ENCODE measurements around the gene GLI3. TPM values are rescaled to one million over a fixed set of nuclear protein-coding genes. Genes with fewer than 3 reads are reported as not detected.

GLI3 gene
- total and polyA plus RNA-seq, 10 of the 15 experiments (the other 5 are each of a cell fraction or from before 2014, with no cell fraction given) = 0.01 TPM; not detected in 8

DNA sequence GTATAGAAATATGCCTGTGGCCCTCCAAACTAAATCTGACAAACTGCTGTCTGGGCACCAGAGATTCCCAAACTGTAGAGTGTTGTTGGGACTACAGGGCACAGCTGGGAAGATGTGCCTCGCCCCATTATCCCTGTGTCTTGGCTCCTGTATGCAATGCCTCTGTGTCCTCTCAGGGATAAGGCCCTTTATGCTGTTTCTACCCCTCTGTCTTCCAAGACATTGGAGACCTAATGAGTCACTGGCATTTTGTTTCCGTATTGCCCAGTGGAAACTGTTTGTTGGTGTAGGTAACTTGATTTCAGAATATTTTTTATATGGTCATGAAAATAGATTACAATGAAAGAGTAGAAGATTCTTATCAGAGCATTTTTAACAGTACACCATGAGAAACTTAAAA lies 183.2 kb downstream of the GLI3 start (continued):
- TF ChIP-seq TBL1XR1 (IDR thresholded peaks at IDR 0.05; ENCODE audit: low read depth, low read length) = no peak
- TF ChIP-seq, protein P1, sequence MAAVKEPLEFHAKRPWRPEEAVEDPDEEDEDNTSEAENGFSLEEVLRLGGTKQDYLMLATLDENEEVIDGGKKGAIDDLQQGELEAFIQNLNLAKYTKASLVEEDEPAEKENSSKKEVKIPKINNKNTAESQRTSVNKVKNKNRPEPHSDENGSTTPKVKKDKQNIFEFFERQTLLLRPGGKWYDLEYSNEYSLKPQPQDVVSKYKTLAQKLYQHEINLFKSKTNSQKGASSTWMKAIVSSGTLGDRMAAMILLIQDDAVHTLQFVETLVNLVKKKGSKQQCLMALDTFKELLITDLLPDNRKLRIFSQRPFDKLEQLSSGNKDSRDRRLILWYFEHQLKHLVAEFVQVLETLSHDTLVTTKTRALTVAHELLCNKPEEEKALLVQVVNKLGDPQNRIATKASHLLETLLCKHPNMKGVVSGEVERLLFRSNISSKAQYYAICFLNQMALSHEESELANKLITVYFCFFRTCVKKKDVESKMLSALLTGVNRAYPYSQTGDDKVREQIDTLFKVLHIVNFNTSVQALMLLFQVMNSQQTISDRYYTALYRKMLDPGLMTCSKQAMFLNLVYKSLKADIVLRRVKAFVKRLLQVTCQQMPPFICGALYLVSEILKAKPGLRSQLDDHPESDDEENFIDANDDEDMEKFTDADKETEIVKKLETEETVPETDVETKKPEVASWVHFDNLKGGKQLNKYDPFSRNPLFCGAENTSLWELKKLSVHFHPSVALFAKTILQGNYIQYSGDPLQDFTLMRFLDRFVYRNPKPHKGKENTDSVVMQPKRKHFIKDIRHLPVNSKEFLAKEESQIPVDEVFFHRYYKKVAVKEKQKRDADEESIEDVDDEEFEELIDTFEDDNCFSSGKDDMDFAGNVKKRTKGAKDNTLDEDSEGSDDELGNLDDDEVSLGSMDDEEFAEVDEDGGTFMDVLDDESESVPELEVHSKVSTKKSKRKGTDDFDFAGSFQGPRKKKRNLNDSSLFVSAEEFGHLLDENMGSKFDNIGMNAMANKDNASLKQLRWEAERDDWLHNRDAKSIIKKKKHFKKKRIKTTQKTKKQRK (IDR thresholded peaks at IDR 0.05; ENCODE audit: low read depth, low read length) = no peak
- TF ChIP-seq CREB1 (IDR thresholded peaks at IDR 0.05; ENCODE audit: low read depth) = no peak
- TF ChIP-seq KDM1A (IDR thresholded peaks at IDR 0.05; ENCODE audit: borderline replicate concordance) = no peak
- TF ChIP-seq, protein P2, sequence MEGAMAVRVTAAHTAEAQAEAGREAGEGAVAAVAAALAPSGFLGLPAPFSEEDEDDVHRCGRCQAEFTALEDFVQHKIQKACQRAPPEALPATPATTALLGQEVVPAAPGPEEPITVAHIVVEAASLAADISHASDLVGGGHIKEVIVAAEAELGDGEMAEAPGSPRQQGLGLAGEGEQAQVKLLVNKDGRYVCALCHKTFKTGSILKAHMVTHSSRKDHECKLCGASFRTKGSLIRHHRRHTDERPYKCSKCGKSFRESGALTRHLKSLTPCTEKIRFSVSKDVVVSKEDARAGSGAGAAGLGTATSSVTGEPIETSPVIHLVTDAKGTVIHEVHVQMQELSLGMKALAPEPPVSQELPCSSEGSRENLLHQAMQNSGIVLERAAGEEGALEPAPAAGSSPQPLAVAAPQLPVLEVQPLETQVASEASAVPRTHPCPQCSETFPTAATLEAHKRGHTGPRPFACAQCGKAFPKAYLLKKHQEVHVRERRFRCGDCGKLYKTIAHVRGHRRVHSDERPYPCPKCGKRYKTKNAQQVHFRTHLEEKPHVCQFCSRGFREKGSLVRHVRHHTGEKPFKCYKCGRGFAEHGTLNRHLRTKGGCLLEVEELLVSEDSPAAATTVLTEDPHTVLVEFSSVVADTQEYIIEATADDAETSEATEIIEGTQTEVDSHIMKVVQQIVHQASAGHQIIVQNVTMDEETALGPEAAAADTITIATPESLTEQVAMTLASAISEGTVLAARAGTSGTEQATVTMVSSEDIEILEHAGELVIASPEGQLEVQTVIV (IDR thresholded peaks at IDR 0.05; ENCODE audit: borderline replicate concordance, partially characterized antibody) = no peak
- TF ChIP-seq, protein P3, sequence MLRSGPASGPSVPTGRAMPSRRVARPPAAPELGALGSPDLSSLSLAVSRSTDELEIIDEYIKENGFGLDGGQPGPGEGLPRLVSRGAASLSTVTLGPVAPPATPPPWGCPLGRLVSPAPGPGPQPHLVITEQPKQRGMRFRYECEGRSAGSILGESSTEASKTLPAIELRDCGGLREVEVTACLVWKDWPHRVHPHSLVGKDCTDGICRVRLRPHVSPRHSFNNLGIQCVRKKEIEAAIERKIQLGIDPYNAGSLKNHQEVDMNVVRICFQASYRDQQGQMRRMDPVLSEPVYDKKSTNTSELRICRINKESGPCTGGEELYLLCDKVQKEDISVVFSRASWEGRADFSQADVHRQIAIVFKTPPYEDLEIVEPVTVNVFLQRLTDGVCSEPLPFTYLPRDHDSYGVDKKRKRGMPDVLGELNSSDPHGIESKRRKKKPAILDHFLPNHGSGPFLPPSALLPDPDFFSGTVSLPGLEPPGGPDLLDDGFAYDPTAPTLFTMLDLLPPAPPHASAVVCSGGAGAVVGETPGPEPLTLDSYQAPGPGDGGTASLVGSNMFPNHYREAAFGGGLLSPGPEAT (IDR thresholded peaks at IDR 0.05; ENCODE audit: low read depth) = no peak

Measured in GM12878 (cell line).